Stimulated activated CD4-positive, alpha-beta T cell treated with anti-CD3 and anti-CD28 coated beads, TNF-alpha, amount 100 ng/mL, for 48 hours (primary cell): ENCODE results near the gene EPHB3.

Source experiments
- DNase-seq, 3 donors: peaks; one replicate each; pipeline ENCODE4 v3.0.0-alpha.2; 2020; ENCODE audit warnings: low read depth in 3 of 3

Gene EPHB3

DNA sequence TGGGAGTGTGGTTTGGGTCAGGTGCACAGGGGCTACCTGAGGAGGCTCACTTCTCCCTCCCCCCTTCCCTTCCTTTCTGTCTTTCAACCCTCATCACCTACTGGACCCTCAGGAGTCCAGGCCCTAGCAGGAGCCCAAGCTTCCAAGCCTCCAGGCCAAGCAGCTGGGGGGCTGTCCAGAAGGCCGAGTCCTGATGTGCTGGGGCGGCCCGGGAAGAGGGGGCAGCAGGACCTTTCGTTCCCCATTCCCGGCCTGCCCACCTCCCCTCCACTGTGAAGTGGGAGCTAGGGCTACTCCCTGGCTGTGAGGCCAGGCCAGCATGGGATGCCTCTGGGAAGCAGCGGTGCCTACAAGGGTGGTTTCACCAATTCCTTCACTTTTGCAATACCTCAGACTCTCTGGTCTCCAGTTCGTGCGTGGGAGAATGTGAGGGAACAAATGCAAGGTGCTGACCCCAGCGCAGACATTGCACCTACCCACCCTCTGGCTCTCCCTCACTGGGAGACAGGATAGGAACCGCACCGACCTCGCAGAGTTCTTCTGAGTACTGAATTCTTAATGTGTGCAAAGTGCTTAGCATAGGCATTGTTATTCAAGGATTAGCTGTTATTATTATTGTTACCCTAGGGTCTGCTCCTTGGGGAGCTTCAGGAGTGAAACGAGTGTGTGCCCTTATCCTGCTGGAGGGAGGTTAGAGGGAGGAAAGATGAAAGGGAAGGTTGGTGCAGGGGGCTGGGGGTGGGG lies 2.5 kb downstream of the EPHB3 start:
- DNase-seq: no peak

GRCh38 chr3:184564685-184565385 lies 3.2 kb downstream of the EPHB3 start:
- no peak for DNase-seq

DNA sequence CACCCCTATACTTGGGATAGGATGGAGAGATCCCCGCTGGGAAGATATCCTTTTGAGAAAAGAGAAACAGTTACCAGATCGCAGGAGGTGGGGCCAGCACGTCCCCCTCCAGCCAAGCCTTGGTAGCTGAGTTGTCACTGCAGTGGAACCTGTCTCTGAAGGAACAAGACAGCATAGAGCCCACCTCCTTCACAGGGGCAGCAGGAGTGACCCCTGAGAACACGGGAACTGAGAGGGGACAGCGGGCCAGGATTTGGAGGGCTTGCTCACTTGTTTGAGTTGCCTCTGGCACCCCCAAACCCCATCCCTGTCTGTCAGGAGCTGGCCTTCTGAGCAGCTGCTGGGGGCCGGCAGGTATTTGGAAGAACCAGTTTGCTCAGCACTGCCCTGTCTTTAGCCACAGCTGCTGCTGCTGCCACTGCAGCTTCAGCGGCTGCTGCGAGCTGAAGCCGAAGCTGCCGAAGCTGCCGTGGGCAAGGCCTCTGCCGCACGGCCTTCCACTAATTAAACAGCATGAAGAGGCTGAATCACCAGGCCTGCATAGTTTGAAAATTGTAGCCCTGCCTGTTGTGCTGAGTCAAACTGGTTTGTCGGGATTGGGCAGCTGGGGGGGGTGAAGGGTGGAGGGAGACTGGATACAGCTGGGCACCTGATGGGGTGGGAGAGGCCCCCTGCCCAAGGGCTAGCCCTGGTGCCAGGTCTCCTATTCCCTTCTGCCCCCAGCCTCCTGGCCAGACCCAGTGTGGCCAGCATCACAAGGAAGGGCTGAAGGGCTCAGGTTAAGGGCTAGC lies 4.0 kb downstream of the EPHB3 start:
- no peak for DNase-seq

GRCh38 chr3:184566441-184567414 lies 5.1 kb downstream of the EPHB3 start:
- no peak for DNase-seq

- DNase-seq: no peak
These were observed 6.5 kb downstream of the EPHB3 start for GRCh38 chr3:184567946-184568559.

- no peak for DNase-seq
These were observed 7.0 kb downstream of the EPHB3 start for GRCh38 chr3:184568560-184568923.

GRCh38 chr3:184568924-184569829 lies 7.6 kb downstream of the EPHB3 start:
- DNase-seq: no peak

- DNase-seq: no peak
These were observed 8.4 kb downstream of the EPHB3 start for GRCh38 chr3:184570035-184570434.

DNA sequence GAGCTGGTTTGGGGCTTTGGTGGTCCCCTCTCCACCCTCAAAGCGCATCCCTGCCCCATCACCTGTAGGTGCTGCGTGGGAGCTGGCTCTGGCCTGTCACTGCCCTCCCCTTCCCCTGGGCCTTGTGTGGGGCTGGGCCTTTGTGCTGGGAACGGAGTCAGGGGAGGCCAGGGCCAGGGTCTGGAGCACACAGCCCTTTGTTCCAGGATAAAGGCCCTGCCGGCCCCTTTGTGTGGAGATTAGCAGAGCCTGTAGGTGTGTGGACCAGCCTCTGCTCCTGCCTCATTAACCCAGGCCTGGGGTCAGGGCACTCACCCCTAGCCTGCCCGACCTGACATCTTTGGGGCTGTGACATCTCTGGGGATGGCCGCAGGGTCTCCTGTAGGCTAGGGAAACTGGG lies 8.9 kb downstream of the EPHB3 start:
- no peak for DNase-seq

DNA sequence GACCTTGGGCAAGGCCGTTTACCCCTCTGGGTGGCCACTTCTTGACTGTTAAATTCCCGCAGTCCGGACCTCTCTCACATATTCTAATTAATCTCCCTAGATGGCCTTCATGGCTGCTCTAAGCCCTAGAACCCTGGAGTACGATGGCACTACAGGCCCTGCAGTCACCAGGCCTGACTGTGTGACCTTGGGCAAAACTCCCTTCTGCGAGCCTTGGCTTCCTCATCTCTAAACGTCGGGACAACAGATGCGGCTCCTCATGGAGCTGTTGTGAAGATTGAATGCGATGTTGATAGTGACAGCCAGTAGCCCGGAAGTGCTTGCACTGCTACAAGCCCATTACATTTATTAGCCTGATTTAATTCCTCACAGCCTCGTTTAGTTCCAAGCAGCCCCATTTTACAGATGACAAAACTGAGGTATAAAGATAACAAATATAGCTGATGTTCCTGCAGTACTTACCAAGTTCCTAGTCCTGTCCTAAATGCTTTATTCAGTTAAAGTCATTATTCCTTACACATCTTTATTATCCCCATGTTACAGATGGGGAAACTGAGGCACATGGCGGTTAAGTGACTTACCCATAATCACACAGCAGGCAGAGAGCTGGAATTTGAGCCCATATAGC lies 10.3 kb downstream of the EPHB3 start:
- DNase-seq: no peak

- no peak for DNase-seq
These were observed 11.2 kb downstream of the EPHB3 start for GRCh38 chr3:184572633-184573270.

DNA sequence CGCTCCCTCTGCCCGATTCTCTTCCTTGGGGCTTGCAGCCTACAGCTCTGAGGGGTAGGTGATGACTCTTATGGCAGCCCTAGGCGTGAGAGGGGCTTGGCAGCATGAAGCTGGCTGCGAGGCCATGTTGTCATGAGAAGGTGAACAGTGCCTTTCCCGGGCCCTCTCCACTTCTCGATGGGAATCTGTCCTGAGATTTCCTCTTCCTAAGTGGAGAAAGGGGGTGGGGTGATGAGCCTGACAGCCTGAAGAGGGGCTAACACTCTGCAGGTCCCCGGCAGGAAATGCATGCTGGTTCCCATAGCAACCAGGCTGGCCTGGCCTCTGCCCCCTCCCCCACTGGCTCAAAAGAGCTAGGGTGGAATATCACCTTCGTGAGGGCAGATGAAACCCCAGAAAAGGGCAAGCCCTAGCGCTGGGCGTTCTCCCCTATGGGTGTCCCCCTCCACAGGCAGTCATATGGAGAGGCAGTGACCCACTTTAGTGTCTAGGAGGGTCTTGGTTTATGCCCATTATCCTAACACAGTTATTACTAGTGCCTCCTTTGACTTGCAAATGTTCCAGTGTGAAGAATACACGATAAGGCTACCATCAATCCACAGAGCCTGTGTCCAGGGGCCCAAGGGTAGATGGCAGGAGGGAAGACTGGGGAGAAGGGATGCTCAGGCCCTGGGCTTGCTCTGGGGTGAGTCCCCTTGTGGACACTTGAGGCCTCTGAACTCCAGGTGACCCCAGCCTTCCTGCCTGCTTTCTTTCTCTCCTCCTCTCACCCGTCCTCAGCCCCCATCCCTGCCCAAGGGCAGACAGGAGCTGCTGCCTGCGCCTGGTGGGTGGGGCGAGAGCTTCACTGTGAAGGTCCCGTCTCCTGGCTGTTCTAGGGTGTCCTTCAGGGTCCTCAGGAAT lies 13.2 kb downstream of the EPHB3 start:
- no peak for DNase-seq

DNA sequence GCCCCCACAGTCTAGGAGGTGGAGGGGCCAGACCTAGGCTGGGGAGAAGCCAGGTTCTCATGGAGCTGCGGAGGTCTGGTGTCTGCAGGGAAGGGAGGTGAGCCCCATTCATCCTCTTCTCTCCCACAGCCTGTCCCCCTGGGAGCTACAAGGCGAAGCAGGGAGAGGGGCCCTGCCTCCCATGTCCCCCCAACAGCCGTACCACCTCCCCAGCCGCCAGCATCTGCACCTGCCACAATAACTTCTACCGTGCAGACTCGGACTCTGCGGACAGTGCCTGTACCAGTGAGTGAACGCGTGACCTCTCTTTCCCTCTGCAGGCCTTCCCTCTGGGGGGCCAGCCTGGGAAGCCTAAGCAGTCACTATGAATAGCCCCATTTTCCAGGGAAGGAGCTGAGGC lies 14.1 kb downstream of the EPHB3 start:
- no peak for DNase-seq

- no peak for DNase-seq
These were observed 15.1 kb downstream of the EPHB3 start for GRCh38 chr3:184576457-184577240.

- no peak for DNase-seq
These were observed 16.0 kb downstream of the EPHB3 start for GRCh38 chr3:184577546-184577945.

GRCh38 chr3:184578218-184578617 lies 16.6 kb downstream of the EPHB3 start:
- DNase-seq: no peak

GRCh38 chr3:184578822-184579221 lies 17.2 kb downstream of the EPHB3 start:
- DNase-seq: no peak
